Stimulated activated naive CD4-positive, alpha-beta T cell treated with Interleukin-2 at 50 U/mL for 16 hours (primary cell): ENCODE measurements around the gene OR6C76.

Source experiments
- DNase-seq: peaks from one replicate; lab custom pipeline; 2025; lab: John Stamatoyannopoulos, UW

OR6C76 gene

GRCh38 chr12:55469291-55469690 lies 43.2 kb downstream of the OR6C76 start:
- DNase-seq = no peak

DNA sequence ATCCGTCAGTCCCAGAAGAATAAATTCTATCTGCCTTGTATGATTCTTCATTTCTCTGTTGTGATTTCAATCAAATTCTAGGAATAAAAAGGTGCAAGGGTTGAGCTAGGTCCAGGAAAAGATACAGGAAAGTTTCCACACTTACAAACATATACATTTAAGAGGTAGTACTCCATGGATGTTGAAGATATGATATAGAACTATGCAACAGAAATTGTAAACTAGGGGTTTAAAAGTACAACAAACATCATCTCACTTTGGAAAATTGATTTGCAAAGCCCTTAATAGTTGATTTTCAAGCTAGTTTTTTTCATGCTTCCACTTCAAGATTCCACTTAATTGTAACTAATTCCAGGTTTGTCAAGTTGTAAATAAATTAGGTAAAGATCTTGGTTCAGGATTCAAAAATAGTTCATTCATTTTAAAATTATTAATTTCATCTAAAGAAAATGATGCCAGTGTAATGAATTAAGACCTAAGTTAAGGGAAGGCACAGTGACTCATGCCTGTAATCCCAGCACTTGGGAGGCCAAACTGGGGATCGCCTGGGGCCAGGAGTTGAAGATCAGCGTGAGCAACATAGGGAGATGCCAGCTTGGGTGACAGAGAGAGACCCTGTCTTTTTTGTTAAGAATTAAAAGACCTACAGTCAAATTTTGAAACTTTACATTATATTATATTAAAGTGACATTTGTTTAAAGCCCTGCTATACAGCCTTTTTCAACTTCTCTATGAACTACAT lies 44.2 kb downstream of the OR6C76 start, which contains the start of gene OR6C70:
TSS of gene OR6C70 (minus strand) at position 51 of the 742 bp plus-strand sequence. CDS start at position 51, 0 bp downstream.
- DNase-seq = no peak

DNA sequence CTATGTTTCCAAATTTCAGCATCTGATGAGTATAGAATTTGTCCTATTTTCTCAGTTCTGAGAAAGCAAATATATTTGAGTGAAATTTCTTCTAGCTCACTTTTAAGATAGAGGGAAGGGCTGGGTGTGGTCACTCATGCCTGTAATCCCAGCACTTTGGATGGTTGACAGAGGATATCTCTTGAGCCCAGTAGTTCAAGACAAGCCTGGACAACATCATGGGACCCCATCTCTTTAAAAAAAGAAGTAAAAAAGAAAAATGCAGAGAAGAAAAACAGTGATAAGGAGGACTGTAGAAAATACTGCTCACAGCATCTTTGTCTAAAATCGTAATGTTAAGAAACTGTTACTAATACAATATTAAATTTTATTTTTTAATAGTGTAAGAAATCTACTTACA lies 46.2 kb downstream of the OR6C76 start:
- DNase-seq = no peak
